CD4-positive, alpha-beta T cell treated with Interleukin-15 for 1 hour (primary cell): ENCODE results near the gene ZBTB7A.
A peak's percentile ranks its signal among the peaks of the same experiment; 100 is the strongest.

Experiments used
- DNase-seq: peaks from one replicate; pipeline ENCODE4 v3.0.0-alpha.2; 2020

ZBTB7A gene

DNA sequence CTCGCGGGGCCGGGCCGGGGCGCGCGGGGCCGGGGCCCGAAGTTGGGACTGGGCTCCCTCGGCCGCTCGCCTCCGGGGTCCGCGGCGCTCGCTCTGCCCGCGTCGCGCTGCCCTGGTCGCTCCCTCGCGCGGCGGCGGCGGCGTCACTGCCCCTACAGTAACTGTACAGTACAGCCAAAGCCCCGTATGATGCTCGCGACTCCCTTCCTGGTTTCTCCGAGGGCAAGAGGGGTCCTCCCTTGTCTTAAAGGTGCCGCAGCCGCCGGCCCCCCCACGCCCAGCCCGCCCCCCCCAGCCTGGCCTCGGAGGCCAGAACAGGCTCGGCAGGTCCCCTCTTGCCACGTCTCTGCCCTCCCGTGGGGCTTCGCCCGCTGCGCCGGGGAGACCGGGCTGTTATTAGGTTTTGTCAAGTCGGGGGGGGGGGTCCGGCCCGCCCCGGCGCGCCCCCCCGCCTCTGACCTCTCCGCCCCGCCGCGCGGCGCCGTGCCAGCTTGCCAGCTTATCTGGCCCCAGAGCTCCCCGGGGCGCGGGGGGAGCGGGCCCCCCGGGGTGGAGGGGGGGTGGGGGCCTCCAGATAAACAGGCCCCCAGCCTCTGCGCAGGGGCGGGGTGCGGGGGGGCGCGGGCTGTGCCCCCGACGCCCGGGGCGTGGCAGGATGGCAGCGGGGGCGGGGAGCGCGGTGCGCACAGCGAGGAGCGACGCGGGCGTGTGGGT, at the start of gene ZBTB7A:
ZBTB7A (minus strand) TSS at position 218 of the 714 bp plus-strand sequence. CDS start 11,667 bp downstream, outside the sequence.
- DNase-seq = peak; percentile 85

DNA sequence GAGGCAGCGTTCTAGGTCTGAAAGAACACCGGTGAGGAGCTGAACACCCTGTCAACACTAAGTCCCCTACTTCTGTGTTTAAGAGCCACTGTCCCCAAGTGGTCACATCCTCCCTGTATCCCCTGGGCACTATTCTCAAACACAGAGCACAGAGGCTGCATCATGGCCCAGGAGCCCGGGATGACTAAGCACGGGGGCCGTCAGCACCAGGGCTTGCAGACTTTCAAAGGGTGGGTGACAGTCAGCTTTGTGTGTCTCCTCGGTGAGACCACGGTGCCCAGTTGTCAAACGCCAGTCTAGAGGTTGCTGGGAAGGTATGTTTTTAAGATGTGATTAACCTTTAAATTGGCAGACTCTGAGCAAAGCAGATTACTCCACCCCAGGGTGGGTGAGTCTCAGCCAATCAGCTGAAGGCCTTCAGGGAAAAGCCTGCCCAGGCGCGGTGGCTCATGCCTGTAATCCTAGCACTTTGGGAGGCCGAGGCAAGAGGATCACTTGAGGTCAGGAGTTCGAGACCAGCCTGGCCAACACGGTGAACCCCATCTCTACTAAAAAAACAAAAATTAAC, 49.2 kb upstream of the ZBTB7A start:
- no peak for DNase-seq

DNA sequence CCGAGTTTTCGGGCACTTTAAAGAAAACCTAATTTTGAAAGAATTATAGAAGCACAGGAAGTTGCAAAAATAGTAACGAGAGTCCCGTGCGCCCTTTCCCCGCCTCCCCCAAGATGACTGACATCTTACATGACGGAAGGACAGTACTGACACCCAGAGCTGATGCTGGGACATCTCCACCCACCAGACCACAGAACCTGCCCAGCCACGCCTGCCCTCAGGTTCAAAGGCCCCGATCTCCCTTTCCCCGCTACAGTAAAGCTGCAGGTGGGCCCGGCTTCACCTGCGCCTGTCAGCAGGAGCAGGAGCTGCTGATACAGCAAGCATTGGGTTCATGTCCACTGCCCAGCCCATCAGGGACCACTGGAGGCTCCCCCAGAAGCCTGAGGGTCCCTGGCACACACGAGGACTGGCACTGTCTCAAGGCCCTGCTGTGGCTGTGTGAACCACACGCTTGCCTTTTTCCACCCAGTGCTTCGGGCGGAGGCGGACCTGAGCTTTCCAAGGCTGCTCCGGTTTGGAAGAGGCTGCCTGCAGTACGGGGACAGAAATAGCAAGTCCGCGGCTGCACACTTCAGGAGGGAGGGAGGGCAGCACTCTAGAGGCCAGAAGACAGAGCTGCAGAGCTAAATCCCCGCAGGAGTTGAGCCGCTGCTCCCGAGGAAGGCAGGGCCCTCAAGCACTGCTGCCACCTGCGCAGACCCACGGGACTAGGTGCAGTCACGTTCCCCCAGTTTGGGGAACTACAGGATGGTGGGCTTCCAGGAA, 48.5 kb upstream of the ZBTB7A start:
- peak; percentile 75 for DNase-seq

DNA sequence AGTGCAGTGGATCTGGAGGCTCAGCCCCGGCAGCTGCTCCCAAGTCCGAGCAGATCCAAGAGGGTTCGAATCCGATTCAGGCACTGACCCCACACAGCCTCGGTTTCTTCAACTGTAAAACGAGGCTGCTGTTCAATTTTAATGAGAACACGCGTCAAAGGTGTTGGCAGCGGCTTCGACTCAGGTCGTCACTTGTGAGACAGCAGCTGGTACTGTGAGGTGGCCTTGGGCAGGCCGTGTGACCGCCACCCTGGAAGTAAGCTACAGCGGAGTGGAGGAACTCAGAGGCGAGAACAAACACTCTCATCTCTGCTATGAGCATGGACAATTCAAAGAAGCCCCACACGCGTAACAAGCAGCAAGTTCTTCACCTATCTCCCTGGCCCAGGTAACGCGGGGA, 47.5 kb upstream of the ZBTB7A start:
- DNase-seq = no peak

DNA sequence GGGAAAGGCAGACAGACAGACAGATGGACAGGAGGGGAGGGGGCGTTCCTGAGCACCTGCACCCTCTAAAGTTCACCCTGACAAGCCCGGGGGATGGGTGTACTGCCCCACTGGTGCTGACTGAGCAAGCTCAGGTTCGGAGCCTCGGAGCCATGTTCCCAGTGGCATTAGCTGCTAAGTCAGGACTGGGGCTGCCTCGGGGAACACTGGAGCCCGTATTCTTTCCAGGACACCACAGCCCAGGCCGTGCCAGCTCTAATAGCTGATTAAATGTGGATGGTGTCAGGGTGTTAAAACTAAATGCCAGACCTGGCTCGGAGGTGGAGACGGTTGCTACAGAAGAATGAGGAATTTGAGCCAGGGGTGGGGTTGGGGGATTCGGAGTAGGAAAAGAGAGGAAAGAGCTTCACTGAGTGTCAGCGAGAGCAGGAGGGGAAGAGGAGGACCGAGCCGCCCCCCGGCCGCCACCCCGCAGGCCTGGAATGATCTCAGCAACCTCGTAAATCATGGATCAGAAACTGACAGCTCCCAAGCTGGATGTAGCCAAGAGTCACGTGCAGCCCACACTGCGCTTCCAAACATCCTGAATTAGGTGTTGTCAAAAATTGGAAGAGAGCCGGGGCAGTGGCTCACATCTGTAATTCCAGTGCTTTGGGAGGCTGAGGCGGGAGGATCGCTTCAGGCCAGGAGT, 46.8 kb upstream of the ZBTB7A start:
- DNase-seq = no peak

DNA sequence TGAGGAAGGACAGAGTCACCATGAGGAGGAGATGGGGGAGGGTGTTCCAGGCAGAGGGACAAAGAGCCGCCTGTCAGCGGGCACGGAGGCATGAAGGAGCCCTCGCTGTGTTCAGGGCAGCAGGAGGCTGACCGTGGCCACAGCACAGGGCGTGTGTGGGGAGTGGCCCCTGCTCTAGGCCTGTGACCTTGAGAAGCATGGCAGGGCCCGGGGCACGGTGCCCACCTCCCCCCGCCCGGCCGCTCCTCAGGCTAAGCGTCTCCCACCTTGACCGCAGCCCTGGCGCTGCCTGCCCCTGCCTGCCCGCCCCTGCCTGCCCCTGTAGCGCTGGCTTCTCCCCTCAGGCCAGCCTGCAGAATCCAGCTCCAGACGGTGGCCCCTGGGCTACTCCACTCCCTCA, 45.7 kb upstream of the ZBTB7A start:
- DNase-seq = no peak

DNA sequence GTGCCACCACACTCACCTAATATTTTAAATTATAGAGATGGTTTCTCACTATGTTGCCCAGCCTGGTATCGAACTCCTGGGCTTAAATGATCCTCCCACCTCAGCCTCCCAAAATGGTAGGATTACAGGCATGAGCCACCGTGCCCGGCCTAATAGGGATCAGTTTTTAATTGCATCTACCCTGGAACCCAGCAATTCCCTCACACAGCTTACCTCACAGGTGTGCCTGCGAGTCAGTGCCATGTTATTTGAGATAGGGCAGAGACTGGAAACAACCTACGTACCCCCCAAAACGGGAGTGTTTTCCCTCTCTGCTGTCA, 42.9 kb upstream of the ZBTB7A start:
- no peak for DNase-seq

DNA sequence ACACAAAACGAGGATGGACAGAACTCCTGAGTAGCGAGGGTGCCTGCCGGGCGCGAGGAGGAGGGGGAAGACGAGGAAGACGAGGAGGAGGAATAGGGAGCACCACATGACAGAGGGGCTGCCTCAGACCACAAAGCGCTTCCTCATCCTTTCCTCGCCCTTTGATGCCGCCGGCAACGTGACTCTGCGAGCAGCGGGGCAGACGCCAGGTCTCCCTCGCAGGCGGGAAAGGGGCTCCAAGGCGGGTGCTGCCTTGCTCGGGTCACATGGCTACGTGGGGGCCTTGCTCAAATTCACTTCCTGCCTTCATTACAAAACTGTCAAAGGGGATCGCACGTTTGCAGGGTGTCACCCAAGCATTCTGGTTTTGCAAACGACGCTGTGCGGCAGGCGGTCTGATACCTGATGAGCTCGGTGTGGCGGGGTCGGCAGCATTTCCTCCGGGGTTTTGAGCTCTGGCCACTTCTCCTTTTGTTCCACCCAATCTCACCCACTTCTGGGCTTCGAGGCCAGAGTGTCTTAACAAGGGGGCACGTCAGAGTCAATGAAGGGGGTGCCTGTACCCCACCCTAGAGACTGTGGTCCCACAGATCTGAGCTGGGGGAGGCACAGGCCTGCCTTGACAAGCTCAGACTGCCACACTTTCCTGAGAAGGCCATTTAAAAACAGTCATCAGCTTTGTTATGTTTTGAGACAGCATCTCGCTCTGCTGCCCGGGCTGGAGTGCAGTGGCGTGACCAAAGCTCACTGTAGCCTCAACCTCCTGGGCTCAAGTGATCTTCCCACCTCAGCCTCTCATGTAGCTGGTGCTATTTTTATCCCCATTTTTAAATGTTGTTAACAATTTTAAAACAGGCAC, 42.3 kb upstream of the ZBTB7A start:
- DNase-seq = peak; percentile 84

DNA sequence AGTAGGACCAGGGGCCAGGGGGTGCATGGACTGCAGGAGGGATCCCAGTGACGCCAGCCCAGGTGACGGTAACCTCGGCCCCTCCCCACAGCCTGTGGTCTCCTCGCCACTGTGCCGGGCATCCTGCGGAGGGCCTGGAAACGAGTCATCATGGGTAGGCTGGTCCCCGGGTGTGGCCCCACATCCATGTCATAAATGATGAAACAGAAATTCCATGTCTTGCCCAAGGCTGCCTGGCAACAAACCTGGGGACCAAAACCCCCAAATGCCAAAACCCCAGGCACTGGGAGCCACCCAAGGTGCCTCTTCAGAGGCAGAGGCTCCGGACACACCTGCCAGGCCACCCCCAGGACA, 36.4 kb upstream of the ZBTB7A start:
- no peak for DNase-seq

DNA sequence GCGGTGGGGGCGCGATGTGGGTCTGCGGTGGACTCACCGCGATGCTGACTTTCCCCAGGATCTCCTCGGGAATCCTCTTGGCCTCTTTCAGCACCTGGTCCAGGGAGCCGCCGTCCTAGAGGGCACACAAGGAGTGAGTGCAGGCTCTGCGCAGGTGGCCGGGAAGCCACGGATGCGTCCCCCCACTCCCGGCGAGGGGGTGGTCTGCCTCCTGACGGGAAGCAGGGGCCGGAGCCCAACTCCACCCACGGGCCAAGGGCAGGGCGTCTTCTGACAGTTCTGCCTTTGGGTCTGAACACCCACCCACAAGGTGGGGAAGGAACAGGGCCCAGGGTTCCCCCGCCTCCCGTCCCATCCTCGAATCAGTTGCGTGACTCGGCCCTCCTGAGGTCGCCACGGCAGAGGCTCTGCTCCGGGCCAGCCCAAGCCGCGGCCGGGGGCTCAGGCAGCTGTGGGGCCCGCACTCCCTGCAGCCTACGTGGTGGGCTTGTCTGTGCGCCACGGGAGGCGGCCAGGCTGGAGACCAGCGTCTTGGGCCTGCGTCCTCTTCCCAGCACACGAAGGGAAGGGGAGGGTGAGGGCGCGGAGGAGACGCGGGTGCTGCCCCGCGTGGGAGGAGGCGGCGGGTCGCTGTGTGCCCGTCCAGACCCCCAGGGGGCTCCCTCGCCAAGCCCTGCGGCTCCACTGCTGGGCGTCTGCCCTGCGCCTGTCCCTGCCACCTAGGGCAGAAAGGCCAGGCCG, 35.8 kb upstream of the ZBTB7A start:
- DNase-seq = no peak

DNA sequence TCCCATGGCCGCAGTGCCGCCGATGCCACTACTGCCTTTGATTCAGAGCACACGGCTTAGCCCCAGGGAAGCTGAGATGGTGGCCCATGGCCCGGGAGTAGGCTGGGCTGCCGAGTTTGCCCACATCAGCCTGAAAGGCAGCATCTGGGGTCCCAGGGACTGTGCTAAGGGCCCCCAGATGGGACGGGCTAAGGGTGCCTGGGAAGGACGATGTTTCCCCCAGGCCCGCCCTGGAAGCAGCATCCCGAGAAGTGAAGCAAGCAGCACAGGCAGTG, 34.7 kb upstream of the ZBTB7A start:
- no peak for DNase-seq

DNA sequence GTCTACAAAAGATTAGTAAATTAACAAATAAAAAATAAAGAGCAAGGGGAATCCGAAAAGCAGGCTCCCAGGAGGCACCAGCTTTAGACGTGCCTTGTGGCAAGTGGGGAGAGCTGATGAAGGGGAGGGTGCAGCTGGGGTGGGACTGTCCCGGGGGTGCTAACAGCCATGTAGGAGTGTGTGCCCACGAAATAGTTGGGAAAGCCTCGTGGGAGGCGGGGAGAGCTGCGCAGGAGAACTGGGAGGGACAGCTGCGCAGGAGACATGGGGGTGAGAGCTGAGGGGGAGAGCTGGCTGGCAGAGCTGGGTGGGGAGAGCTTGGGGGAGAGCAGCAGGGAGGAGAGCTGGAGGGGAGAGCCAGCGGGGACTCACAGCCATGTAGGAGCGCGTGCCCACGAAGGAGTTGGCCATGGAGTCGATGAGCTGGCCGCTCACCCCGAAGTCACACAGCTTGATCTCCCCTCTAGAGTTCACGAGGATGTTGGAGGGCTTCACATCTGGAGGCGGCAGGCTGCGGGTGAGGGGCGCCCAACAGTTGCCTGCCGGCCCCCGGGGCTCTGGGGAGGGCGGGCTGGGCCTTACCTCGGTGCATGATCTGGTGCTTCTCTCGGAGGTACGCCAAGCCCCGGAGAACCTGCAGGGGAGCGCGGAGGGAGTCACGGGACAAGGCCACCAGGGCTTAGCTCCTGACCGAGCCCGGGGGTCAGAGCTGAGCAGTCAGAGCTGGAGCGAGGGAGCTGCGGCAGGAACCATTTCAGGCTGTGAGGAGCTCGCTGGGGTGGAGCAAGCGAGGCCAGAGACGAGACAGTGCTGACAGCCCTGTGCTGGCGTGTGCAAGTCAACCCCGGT, 34.2 kb upstream of the ZBTB7A start:
- no peak for DNase-seq

DNA sequence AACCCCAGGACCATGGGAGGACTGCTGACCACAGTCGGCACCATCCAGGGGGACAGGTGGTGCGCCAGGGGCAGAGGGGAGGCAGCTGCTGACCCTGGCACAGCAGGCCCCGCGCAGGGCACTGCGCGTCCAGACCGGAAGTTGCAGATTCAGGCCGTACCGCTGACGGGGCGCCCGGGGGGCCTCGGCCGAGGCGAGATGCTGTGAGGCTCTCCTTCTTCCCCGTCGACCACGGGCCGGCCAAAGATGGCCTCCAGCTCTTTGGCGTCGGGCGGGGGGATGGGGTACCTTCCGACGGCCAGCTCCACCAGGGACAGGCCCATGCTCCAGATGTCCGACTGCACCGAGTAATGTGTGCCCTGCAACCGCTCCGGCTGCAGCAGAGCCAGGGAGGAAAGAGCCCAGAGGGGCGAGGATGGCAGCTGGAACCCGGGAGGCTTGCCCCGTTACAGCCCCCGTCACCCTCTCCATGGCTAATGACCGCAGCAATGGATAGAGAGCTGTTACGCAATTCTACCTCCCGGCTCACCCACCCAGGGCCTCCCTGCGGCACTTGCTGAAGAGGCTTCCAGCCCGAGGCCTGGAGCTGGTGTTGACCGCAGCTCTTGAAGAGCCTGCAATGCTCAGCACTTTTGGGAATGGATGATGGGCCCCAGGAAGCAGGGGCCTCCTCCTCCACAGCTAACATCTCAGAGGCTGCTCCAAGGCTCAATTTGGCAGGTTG, 32.5 kb upstream of the ZBTB7A start:
- no peak for DNase-seq

DNA sequence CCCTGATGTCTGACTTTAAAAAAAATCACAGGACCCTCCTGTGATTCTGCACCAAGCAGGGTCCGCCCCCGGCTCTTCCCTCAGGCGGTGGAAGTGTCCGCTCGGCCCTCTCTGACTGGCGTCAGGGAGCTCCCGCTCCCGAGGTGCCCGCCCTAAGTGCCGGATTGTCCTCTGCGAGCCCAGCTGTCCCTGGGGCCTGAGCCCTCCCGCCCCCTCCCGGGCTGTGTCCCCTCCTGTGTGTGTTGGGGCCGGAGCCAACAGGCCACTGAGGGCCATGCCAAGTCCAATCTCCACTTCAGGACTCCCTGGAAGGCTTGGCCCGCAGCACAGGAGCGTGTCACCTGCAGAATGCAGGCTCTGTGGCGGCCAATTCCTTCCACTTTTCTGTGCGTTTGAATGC, 31.8 kb upstream of the ZBTB7A start:
- DNase-seq = no peak

DNA sequence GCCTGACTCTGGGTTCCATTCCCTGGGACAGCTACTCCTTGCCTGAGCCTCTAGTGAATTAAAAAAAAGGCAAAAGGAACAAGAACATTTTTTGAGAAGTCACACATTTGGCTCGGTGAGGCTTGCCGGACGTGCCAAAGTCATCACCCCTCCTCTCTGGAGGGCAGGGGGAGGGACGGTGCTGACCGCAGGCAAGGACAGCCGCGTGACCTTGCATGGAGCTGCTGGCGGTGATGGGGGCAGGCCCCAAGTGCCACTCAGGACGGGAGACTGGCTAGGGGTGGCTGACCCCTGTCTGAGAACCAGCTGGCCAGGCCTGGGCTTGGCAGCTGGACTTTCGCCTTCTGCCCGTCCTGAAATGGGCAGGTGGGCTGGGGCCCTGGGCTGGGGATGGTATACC, 30.8 kb upstream of the ZBTB7A start:
- no peak for DNase-seq

DNA sequence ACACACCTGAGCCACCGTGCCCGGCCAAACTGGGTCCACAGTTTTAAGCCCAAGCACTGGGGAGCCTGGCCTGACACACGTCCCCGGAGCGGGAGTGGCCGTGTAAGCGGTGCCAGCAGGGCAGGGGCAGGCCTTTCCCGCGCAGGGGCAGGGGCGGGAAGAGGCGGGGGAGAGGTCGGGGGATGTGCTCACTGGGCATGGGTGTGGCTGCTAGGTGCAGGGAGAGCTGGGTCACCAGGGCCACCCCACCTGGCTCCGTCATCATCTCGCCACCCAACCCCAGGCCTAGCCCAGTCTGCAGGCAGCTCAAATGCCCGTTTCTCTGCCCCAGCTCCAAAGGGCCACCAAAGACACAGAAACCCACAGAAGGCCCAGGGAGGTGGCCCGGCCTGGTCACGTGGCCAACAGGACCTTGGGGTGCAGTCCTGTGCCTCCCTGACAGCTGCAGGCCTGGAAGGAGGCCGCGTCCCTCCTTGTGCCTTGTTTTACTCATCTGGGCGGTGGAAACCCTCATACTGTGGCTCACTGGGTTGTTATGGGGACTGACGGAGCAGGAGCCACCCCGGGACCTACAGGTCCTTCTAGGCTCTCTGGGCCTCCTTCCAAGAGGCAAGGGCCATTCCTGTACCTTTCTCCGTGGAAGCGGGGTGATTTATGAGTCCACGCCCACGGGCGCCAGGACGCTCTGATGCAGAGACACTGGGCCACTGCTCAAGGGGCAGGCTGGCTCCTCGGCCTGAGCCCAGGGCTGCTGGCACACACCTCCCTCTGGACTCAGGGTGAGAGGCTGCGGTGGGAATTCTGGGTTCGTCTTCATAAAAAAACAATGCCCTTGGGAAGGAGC, 29.6 kb upstream of the ZBTB7A start:
- DNase-seq = no peak

DNA sequence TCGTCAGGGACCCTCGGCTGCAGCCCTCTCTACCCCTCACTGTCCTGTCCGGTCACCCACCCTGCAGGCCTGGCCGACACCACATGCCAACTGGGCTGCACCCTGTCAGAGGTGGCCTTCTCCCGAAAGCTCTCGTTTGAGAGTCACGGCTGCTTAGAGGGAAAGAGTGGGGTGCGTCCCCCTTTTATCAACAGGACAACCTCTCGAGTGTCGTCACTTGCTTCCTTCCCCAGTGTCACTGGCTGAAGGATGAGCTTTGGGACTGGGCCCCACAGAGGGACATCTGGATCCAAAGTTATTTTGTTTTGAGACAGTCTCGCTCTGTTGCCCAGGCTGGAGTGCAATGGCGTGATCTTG, 28.8 kb upstream of the ZBTB7A start:
- DNase-seq = no peak

DNA sequence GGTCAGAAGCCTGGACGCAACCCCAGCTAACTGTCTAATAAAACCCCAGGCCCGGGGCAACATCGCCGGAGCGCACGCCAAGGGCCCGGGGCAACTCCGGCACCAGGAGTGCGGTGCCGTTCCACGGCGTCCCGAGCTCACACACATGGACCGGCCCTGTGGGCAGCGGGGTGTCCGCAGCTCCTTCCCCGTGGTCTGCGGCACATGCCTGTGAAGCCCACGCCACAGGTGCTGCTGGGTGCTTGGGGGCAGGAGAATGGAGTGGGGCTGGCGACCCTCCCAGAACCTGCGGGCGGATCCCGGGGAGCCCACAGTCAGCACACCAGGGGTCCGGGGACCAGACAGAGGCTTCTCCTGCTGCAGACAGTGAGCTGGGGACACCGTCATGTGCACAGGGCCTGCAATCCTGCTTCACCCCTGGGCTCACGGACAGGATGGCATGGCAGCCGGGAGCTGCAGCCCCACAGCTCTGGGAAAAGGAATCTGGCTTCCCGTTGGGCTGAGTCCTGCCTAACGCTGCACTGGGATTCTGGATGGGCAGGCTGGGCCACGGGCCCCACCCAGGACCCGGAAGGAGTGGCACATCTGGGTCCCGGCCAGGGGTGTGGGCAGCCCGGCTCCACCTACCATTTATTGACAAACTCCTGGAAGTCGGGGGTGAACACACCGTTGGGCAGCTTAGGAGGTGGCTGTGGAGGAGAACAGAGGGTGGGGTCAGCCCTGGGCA, 28.2 kb upstream of the ZBTB7A start:
- no peak for DNase-seq

DNA sequence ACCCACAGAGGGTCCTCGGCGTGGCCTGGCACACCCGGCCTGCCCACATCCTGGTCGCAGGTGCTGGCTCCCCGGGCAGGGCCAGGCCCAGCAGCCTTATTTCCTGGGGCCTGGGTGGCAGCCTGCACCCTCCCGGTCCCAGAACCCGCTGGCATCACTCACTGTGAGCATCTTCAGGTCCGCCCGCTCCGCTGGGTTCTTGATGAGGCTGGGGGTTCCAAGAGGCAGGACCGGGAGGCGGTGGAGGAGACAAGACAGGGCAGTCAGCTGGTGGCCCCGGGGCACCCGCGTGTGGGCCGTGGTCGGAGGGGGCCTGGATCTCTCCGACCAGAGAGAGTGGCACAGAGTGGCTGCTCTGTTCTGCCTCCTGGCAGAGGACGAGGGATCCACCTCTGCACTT, 27.6 kb upstream of the ZBTB7A start:
- no peak for DNase-seq
